CD4-positive, alpha-beta T cell treated with Interleukin-17A for 4 hours (primary cell): Measurements from ENCODE around the gene CAPN8.
"Not testable (repeated sequence)": the region's sequence is repeated elsewhere in the genome, so short reads cannot be mapped to it uniquely, and the experiment has no call there.

ENCODE experiments used
- DNase-seq: peaks from one replicate; pipeline ENCODE4 v3.0.0-alpha.2; 2020; ENCODE audit warnings: mixed read lengths

Gene CAPN8

DNA sequence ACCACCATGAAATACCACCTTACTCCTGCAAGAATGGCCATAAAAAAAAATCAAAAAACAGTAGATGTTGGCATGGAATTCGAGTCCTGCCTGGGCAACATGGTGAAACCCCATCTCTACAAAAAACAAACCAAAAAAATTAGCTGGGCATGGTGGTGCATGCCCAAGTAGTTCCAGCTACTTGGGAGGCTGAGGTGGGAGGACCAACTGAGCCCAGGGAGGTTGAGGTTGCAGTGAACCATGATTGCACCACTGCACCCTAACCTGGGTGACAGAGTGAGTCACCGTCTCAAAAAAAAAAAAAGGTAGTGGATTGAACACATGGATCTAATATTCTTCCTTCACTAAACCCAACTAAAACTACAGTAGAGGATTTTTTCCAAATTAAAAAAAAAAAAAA lies 146.4 kb downstream of the CAPN8 start:
- DNase-seq, result no peak

DNA sequence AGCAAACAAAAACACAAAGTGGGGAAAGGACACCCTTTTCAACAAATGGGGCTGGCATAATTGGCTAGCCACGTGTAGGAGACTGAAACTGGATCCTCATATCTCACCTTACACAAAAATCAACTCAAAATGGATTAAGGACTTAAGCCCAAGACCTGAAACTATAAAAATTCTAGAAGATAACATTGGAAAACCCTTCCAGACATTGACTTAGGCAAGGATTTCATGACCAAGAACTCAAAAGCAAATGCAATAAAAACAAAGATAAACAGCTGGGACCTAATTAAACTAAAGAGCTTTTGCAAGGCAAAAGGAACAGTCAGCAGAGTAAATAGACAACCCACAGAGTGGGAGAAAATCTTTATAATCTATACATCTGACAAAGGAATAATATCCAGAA lies 146.9 kb downstream of the CAPN8 start:
- DNase-seq, result not testable (repeated sequence)

DNA sequence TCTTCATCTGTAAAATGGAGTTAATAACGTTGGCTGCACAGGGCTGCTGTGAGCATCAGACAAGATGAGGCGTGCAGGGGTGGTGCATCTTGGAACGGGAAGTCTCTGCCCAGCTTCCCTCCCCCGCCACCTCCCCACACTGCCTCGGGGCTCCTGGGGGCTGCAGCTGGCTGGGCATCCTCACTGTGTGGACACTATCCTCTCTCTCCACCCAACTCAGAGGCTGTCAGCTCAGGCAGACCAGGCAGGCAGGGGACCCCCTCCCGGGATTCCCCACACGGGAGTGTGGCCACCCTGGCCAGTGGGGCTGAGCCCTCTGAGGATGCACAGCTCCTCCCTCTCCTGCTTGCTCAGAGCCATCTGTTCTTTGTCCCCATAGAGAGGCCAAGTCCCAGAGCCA lies 149.6 kb downstream of the CAPN8 start:
- DNase-seq, result peak; percentile 17

DNA sequence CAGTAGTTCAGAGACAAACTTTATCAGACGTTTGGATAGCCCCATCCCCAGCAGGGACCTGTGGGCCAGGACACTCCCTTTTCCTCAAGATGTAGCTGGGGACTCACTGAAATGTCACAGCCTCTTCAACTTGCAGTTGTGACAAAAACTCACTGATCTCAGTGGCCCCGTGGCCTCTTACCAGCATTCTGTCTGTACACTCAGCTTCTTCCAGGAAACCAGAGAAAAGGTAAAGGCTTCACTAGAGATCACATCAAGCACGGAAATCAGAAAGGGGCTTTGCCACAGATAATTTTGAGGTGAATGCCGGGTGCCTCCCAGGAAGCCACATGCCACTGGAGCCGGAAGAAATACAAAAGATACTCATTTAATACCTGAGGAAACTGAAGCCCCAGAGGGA lies 150.1 kb downstream of the CAPN8 start:
- DNase-seq, result peak; percentile 51

DNA sequence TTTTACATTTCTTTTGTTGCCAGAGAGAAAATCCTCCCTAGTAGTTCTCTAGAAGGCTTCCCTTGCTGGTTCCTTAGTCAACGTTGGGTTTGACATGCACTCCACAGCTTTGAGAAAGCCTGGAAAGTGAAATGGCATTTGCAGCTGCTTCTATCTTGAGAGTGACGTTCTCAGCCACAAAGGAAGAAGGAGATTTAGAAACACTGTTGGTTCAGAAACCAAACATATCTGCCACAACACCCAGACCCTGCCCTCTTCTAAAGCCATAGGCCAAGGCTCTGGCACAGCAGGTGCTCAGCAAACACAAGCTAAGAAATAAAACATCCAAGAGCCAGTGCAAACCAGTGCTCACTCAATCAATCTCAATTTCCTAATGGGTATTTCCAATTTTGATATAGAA lies 150.9 kb downstream of the CAPN8 start:
- DNase-seq, result no peak

DNA sequence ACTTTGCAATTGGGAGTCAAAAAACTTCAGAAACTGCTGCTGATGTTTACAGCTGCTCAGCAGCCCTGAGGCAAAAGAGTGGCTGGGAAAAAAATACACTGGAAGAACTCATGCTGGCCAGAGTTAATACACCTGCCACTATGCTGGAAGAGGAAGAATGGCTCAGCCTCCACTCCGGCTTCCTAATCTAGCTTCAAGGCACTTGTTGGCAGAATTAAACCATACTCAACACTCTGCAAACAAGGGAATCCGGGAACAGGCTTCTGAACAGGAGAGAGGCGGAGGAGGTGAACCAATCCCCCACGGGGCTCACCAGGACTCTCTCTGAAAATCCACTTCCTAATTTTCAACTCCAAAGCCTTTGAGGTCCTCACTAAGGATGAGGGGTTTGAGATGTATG lies 152.2 kb downstream of the CAPN8 start:
- DNase-seq, result no peak

DNA sequence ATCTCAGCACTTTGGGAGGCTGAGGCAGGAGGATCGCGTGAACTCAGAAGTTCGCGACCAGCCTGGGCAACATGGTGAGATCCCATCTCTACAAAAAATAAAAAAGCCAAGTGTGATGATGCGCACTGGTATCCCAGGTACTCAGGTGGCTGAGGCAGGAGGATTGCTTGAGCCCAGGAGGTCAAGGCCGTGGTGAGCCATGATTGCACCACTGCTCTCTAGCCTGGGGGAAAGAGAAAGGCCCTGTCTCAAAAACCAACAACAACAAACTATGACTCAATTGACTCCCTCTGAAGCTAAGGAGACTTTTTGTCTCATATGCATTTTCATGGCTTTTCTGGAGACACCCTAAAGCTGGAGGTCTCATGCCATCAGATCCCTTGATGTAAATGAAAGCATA lies 153.4 kb downstream of the CAPN8 start:
- no peak for DNase-seq

DNA sequence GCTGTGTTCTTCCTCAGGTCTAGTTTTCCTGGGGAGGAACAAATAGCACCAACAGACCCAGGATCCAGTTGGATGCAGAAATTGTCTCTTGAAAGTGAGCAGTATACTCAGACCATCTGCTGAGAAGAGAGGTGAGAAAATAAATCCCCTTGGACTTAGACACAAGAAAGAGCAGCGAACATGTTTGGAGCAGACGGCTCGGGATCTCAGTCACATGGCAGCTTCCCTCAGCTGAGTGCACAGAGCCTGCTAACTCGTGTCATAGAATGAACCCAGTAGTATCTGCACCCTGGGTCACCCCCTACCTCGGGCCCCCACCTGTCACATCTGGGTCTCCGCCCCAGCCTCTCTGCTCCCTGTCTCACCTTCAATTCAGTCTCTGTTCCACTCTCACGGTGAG lies 156.7 kb downstream of the CAPN8 start:
- no peak for DNase-seq

DNA sequence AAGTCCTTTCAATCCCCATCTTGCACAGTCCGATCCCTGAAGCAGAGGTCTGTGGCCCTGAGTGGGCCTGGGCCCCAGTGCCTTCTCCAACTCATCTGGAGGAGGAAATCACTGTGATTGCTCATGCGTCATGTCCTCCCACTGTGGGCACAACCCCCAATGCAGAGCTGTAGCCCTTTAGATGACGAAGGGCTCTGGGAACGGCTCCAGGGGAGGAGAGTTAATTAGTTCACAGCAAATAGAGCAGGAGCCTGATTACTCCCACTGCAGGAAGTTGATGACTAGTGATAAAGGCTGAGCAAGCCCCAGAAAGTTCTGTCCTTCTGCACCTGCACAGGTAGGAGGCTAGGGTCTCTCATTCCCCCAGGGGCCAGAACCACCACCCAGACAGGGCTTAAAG lies 160.8 kb downstream of the CAPN8 start:
- DNase-seq, result no peak

DNA sequence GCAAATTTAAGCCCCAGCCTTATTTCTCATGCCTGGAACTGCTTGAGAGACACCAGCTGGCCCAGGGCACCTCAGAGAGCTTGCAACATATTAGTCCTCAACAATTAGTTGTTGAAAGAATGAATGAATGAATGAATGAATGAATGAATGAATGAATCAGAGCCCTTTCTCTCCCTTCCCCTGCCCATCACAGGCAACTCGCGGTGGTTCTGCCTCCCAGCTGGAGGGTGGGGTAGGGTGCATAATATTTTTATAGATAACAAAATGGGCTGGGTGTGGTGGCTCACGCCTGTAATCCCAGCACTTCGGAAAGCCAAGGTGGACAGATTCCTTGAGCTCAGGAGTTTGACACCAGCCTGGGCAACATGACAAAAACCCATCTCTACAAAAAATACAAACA lies 162.2 kb downstream of the CAPN8 start:
- DNase-seq, result no peak

DNA sequence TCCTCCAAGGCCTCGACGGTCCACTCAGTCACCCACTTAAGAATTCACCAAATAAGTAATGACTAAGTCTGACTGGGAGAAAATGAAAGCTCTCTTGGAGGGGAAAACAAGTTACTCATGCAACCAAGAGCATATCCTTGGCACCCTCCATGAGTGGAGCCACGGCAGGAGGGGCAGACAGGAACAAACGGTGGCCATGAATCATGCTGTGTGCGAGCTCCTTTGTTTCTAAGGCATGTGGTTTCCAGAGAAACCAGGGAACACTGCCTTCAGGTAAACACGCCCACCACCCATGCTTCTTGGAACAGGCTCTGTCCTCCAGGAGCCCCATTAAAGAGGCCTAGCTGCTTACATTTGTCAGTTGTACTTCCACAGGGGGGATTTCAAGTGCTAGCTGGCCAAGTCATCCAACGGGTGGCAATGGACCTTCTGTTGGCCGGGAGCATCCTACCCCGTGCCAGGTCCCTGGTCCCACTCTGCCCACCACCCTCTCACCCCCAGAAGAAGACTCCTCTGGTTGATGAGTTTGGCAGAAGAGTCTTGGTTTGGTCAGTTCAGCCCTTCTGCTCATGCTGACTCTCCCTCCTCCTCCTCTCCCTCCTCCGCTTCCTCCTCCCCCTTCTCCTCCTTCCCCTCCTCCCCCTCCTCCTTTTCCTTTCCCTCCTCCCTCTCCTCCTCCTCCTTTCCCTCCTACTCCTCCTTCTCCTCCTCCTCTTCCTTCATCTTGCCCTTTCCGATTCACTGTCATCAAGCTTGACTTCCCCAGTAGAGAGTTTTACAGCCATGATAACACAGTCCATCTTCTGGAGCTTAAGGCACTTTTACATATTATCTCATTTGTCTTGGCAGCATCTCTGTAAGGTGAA lies 164.7 kb downstream of the CAPN8 start:
- no peak for DNase-seq

DNA sequence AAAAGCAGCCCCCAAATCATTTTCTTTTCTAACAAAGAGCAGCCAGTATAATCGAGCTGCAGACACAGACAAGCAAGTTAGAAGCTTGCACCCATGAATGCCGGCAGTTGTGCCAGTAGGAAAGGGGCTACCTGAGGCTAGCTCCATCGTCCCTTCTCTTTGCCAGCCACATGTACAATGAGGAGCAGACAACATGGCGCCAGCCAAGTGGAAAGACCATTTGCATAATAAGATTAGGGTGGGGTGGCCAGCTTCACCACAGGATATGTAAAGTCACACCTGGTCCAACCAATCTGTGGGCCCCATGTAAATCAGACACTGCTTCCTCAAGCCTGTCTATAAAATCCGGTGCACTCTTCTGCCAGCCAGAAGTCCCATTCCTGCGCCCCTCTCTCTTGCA lies 168.6 kb downstream of the CAPN8 start:
- DNase-seq, result no peak

DNA sequence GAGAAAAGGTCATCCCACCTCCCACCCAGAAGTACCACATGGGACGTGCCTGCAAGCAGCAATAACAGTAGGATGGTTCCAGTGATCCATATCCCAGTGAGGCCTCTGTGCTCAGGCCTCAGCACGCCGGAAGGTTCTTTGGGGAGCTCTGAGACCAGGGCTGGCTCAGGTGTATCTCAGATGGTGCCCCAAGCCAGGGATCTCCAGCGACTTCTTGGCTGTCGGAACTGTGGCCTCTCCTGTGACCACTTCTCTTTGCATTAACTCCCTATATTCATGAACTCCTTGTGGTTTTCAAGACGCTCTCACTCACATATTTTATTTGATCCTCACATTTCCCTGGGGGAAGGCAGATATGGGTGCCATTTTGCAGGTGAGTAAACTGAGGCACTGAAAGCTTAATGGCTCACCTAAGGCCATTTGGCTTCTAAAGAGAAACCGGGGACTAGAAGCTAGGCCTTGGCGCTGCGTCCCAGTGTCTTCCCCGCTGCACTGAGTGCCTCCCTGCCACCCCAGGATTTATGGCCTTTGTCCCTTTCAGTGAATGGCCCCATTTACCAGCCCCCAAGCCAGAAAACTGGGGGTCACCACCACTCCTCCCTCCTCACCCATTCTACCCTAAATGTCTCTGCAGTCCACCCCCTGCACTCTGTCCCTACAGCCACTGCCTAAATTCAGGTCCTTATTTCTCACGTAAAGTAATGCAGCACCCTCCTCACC lies 170.4 kb downstream of the CAPN8 start:
- no peak for DNase-seq

DNA sequence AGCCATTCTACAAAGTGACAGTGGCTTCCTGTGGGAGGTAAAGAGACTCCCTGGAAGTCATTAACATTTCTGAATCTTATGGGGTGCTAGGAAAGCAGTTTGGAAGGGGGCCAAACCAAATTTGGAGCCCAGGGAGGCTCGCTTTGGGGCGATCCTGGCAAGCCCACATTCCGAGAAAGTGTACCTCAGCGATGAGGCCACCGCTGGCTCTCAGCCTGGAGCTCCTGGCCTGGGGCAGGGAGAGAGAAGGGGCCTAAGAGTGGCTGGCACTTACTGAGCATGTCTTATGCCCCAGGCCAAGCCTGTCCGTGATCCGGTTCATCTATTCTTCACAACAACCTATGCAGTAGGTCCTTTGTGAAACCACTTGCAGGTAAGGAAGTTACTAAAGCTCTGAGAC lies 173.5 kb downstream of the CAPN8 start:
- DNase-seq, result no peak
